Dendritic cell treated with granulocyte-macrophage colony-stimulating factor and Interleukin-4, amounts not matched to agents 40 ng/mL and 50 ng/mL, for 4 days (primary cell): ENCODE results near the gene WNT7A.
A peak's percentile ranks its signal among the peaks of the same experiment; 100 is the strongest.
"Not testable (repeated sequence)": the region's sequence is repeated elsewhere in the genome, so short reads cannot be mapped to it uniquely, and the experiment has no call there.

Experiments
- H3K27ac Mint-ChIP-seq: one replicate; pipeline ENCODE4 v1.8.0; 2022; ENCODE audit warnings: mild to moderate bottlenecking, mixed read lengths
- H3K27me3 Mint-ChIP-seq: one replicate; pipeline ENCODE4 v1.8.0; 2022; ENCODE audit warnings: mild to moderate bottlenecking, mixed read lengths
- H3K36me3 Mint-ChIP-seq: one replicate; pipeline ENCODE4 v1.8.0; 2022; ENCODE audit warnings: low read depth, mixed read lengths
- H3K4me1 Mint-ChIP-seq: one replicate; pipeline ENCODE4 v1.8.0; 2022; ENCODE audit warnings: low read depth, mixed read lengths
- H3K4me3 Mint-ChIP-seq: one replicate; pipeline ENCODE4 v1.8.0; 2022; ENCODE audit warnings: mild to moderate bottlenecking, moderate library complexity, mixed read lengths
- H3K9me3 Mint-ChIP-seq: one replicate; pipeline ENCODE4 v1.8.0; 2022; ENCODE audit warnings: mixed read lengths
- intact Hi-C: fragments of 100-400 bp; cut with micrococcal nuclease; formaldehyde crosslinking; loops from one replicate; pipeline ENCODE4 v1.15.0; 2022

The WNT7A gene

GRCh38 chr3:13879946-13880810 is at the start of gene WNT7A:
TSS of gene WNT7A (minus strand) at chr3:13880071. CDS start at chr3:13879816, 255 bp downstream.
- Mint-ChIP-seq H3K36me3 (no peaks in the 10 kb centered on the region), H3K4me1 (peaks cover 6% of the 10 kb centered on the region), H3K9me3 (no peaks in the 10 kb centered on the region), H3K27ac (no peak within 1 kb of the TSS), H3K27me3 (peaks cover 84% of the 10 kb centered on the region), H3K4me3 (no peak within 1 kb of the TSS)
- intact Hi-C loops = no loop called here

GRCh38 chr3:13928741-13929140 is 48.9 kb upstream of the WNT7A start:
- H3K27me3 Mint-ChIP-seq = peaks cover 23% of the 10 kb centered on the region
- intact Hi-C loops, H3K27ac Mint-ChIP-seq, H3K4me1 Mint-ChIP-seq, H3K36me3 Mint-ChIP-seq, H3K4me3 Mint-ChIP-seq: not testable (repeated sequence)
- peaks cover 32% of the 10 kb centered on the region for H3K9me3 Mint-ChIP-seq

GRCh38 chr3:13927295-13927694 is 47.4 kb upstream of the WNT7A start:
- intact Hi-C loops = no loop called here
- H3K4me1 Mint-ChIP-seq = no peaks in the 10 kb centered on the region
- H3K9me3 Mint-ChIP-seq = peaks cover 34% of the 10 kb centered on the region
- H3K36me3 Mint-ChIP-seq = no peaks in the 10 kb centered on the region
- no peak overlapping the region for H3K27ac Mint-ChIP-seq
- H3K4me3 Mint-ChIP-seq = no peak overlapping the region
- H3K27me3 Mint-ChIP-seq = peaks cover 13% of the 10 kb centered on the region

- peaks cover 4% of the 10 kb centered on the region for H3K27me3 Mint-ChIP-seq
- no peak overlapping the region for H3K27ac Mint-ChIP-seq
- H3K4me1 Mint-ChIP-seq = no peaks in the 10 kb centered on the region
- peaks cover 49% of the 10 kb centered on the region for H3K9me3 Mint-ChIP-seq
- H3K4me3 Mint-ChIP-seq = no peak overlapping the region
- H3K36me3 Mint-ChIP-seq = no peaks in the 10 kb centered on the region
- intact Hi-C loops = no loop called here
Measured at GRCh38 chr3:13916375-13916774, 36.5 kb upstream of the WNT7A start.

GRCh38 chr3:13902648-13903238 is 22.9 kb upstream of the WNT7A start:
- Mint-ChIP-seq H3K4me1 (peaks cover 8% of the 10 kb centered on the region), H3K4me3 (no peak overlapping the region), H3K27me3 (peaks cover 7% of the 10 kb centered on the region), H3K27ac (no peak overlapping the region), H3K9me3 (peaks cover 84% of the 10 kb centered on the region), H3K36me3 (no peaks in the 10 kb centered on the region)
- intact Hi-C loops = no loop called here

- Mint-ChIP-seq H3K4me3 (no peak overlapping the region), H3K27me3 (peaks cover 7% of the 10 kb centered on the region), H3K9me3 (peaks cover 82% of the 10 kb centered on the region), H3K36me3 (no peaks in the 10 kb centered on the region), H3K27ac (no peak overlapping the region), H3K4me1 (peaks cover 9% of the 10 kb centered on the region)
- intact Hi-C loops = no loop called here
Measured at GRCh38 chr3:13901935-13902584, 22.2 kb upstream of the WNT7A start.

- Mint-ChIP-seq H3K9me3 (peaks cover 46% of the 10 kb centered on the region), H3K27ac (no peak overlapping the region), H3K36me3 (peaks cover 4% of the 10 kb centered on the region)
Measured at GRCh38 chr3:13898346-13898745, 18.5 kb upstream of the WNT7A start.

GRCh38 chr3:13896473-13897154 is 16.7 kb upstream of the WNT7A start:
- intact Hi-C loops = loop anchor here (10.0 kb wide), 3 partner anchors 228 to 758 kb away; partner anchors contain the start of genes CCDC174, CHCHD4, LSM3 and TMEM43
- Mint-ChIP-seq H3K4me1 (peaks cover 21% of the 10 kb centered on the region), H3K27ac (no peak overlapping the region), H3K27me3 (peaks cover 31% of the 10 kb centered on the region), H3K9me3 (peaks cover 34% of the 10 kb centered on the region), H3K4me3 (no peak overlapping the region), H3K36me3 (peaks cover 4% of the 10 kb centered on the region)

More at GRCh38 chr3:13898346-13898745, 18.5 kb upstream of the WNT7A start:
- peaks cover 21% of the 10 kb centered on the region for H3K4me1 Mint-ChIP-seq
- H3K4me3 Mint-ChIP-seq = no peak overlapping the region
- H3K27me3 Mint-ChIP-seq = peaks cover 31% of the 10 kb centered on the region
- intact Hi-C loops = loop anchor here (10.0 kb wide), 3 partner anchors 226 to 756 kb away; partner anchors contain the start of genes CCDC174, CHCHD4, LSM3 and TMEM43

- H3K27ac Mint-ChIP-seq = peak overlapping the region; percentile 80
- peaks cover 32% of the 10 kb centered on the region for H3K27me3 Mint-ChIP-seq
- H3K4me3 Mint-ChIP-seq = peak overlapping the region; percentile 83
- peaks cover 22% of the 10 kb centered on the region for H3K9me3 Mint-ChIP-seq
- intact Hi-C loops = loop anchor here (10.0 kb wide), 3 partner anchors 229 to 759 kb away; partner anchors contain the start of genes CCDC174, CHCHD4, LSM3 and TMEM43
- peaks cover 4% of the 10 kb centered on the region for H3K36me3 Mint-ChIP-seq
- H3K4me1 Mint-ChIP-seq = peaks cover 21% of the 10 kb centered on the region
Measured at GRCh38 chr3:13895155-13896105, 15.6 kb upstream of the WNT7A start.

GRCh38 chr3:13894807-13895154 is 14.9 kb upstream of the WNT7A start:
- peaks cover 21% of the 10 kb centered on the region for H3K4me1 Mint-ChIP-seq

GRCh38 chr3:13894096-13894806 is 14.4 kb upstream of the WNT7A start:
- no peak overlapping the region for H3K4me3 Mint-ChIP-seq
- H3K4me1 Mint-ChIP-seq = peaks cover 21% of the 10 kb centered on the region
- intact Hi-C loops = loop anchor here (10.0 kb wide), 3 partner anchors 231 to 761 kb away; partner anchors contain the start of genes CCDC174, CHCHD4, LSM3 and TMEM43
- H3K9me3 Mint-ChIP-seq = peaks cover 11% of the 10 kb centered on the region
- H3K36me3 Mint-ChIP-seq = peaks cover 4% of the 10 kb centered on the region
- no peak overlapping the region for H3K27ac Mint-ChIP-seq
- H3K27me3 Mint-ChIP-seq = peaks cover 39% of the 10 kb centered on the region

More at GRCh38 chr3:13894807-13895154, 14.9 kb upstream of the WNT7A start:
- intact Hi-C loops = loop anchor here (10.0 kb wide), 3 partner anchors 230 to 760 kb away; partner anchors contain the start of genes CCDC174, CHCHD4, LSM3 and TMEM43
- Mint-ChIP-seq H3K27me3 (peaks cover 39% of the 10 kb centered on the region), H3K27ac (no peak overlapping the region), H3K36me3 (peaks cover 4% of the 10 kb centered on the region), H3K4me3 (peak overlapping the region; percentile 83), H3K9me3 (peaks cover 16% of the 10 kb centered on the region)

- no peak overlapping the region for H3K4me3 Mint-ChIP-seq
- peaks cover 12% of the 10 kb centered on the region for H3K4me1 Mint-ChIP-seq
- peaks cover 36% of the 10 kb centered on the region for H3K27me3 Mint-ChIP-seq
- H3K27ac Mint-ChIP-seq = no peak overlapping the region
- H3K36me3 Mint-ChIP-seq = peaks cover 4% of the 10 kb centered on the region
- no peaks in the 10 kb centered on the region for H3K9me3 Mint-ChIP-seq
- intact Hi-C loops = loop anchor here (10.0 kb wide), 3 partner anchors 232 to 762 kb away; partner anchors contain the start of genes CCDC174, CHCHD4, LSM3 and TMEM43
Measured at GRCh38 chr3:13892304-13892703, 12.4 kb upstream of the WNT7A start.
